Activated T-helper 1 cell treated with anti-CD3 and anti-CD28 coated beads, Interleukin-12 subunit alpha, Interleukin-12 subunit beta, Interleukin-2, Interleukin-4 antibody, amounts not matched to agents 30 ng/mL and 10 ng/mL and 1 ng/mL, durations not matched to agents 14 hours and 24 hours and 36 hours (primary cell): ENCODE measurements around the gene GPC1. TPM values are rescaled to one million over a fixed set of nuclear protein-coding genes. Genes with fewer than 3 reads are reported as not detected.

ENCODE experiments used
- DNase-seq: peaks from one replicate; pipeline ENCODE4 v3.0.0; 2021; ENCODE audit warnings: low spot score
- H3K27ac Mint-ChIP-seq: one replicate; pipeline ENCODE4 v1.8.0; 2021; ENCODE audit warnings: mild to moderate bottlenecking, mixed read lengths
- H3K27me3 Mint-ChIP-seq: one replicate; pipeline ENCODE4 v1.8.0; 2022; ENCODE audit warnings: mild to moderate bottlenecking, moderate library complexity, mixed read lengths; ENCODE audit not compliant: insufficient read depth
- H3K36me3 Mint-ChIP-seq: one replicate; pipeline ENCODE4 v1.8.0; 2021; ENCODE audit warnings: low read depth, mixed read lengths
- H3K4me1 Mint-ChIP-seq: one replicate; pipeline ENCODE4 v1.8.0; 2021; ENCODE audit warnings: low read depth, mixed read lengths
- H3K4me3 Mint-ChIP-seq: one replicate; pipeline ENCODE4 v1.8.0; 2021; ENCODE audit warnings: mild to moderate bottlenecking, moderate library complexity, mixed read lengths
- H3K9me3 Mint-ChIP-seq: one replicate; pipeline ENCODE4 v1.8.0; 2021; ENCODE audit warnings: mixed read lengths
- intact Hi-C: fragments of 100-400 bp; cut with micrococcal nuclease; formaldehyde crosslinking; loops from one replicate; pipeline ENCODE4 v1.15.1; 2024
- total RNA-seq: library from RNA; stranded (reverse); gene quantifications from 2 replicates; pipeline ENCODE4 v1.2.3, GENCODE V29; 2022

The GPC1 gene
- total RNA-seq, 1 donor from 2014 or later = 6.2 TPM

- H3K4me3 Mint-ChIP-seq = no peak overlapping the region
- H3K27ac Mint-ChIP-seq = no peak overlapping the region
- intact Hi-C loops = no loop called here
- peaks cover 19% of the 10 kb centered on the region for H3K27me3 Mint-ChIP-seq
- no peaks in the 10 kb centered on the region for H3K36me3 Mint-ChIP-seq
- no peaks in the 10 kb centered on the region for H3K4me1 Mint-ChIP-seq
- DNase-seq = no peak
- no peaks in the 10 kb centered on the region for H3K9me3 Mint-ChIP-seq
Observed at GRCh38 chr2:240448387-240449274, 13.2 kb downstream of the GPC1 start.

GRCh38 chr2:240449764-240450531, 14.5 kb downstream of the GPC1 start:
- Mint-ChIP-seq H3K4me3 (no peak overlapping the region), H3K27me3 (peaks cover 30% of the 10 kb centered on the region), H3K9me3 (no peaks in the 10 kb centered on the region), H3K27ac (no peak overlapping the region), H3K36me3 (no peaks in the 10 kb centered on the region), H3K4me1 (no peaks in the 10 kb centered on the region)
- intact Hi-C loops = no loop called here
- DNase-seq = no peak

- Mint-ChIP-seq H3K4me3 (no peak overlapping the region), H3K36me3 (no peaks in the 10 kb centered on the region), H3K9me3 (no peaks in the 10 kb centered on the region), H3K27me3 (peaks cover 33% of the 10 kb centered on the region), H3K27ac (no peak overlapping the region), H3K4me1 (no peaks in the 10 kb centered on the region)
- intact Hi-C loops = no loop called here
- no peak for DNase-seq
Observed at GRCh38 chr2:240450532-240451107, 15.2 kb downstream of the GPC1 start.

- no peaks in the 10 kb centered on the region for H3K36me3 Mint-ChIP-seq
- intact Hi-C loops = no loop called here
- no peak overlapping the region for H3K27ac Mint-ChIP-seq
- H3K9me3 Mint-ChIP-seq = no peaks in the 10 kb centered on the region
- peaks cover 33% of the 10 kb centered on the region for H3K27me3 Mint-ChIP-seq
- H3K4me1 Mint-ChIP-seq = no peaks in the 10 kb centered on the region
- H3K4me3 Mint-ChIP-seq = no peak overlapping the region
- no peak for DNase-seq
Observed at GRCh38 chr2:240451108-240451611, 15.7 kb downstream of the GPC1 start.

GRCh38 chr2:240451791-240452461, 16.5 kb downstream of the GPC1 start:
- peak overlapping the region; percentile 11 for H3K4me3 Mint-ChIP-seq
- no peaks in the 10 kb centered on the region for H3K4me1 Mint-ChIP-seq

GRCh38 chr2:240452462-240453256, 17.2 kb downstream of the GPC1 start:
- intact Hi-C loops = no loop called here
- Mint-ChIP-seq H3K27ac (no peak overlapping the region), H3K36me3 (no peaks in the 10 kb centered on the region), H3K4me1 (no peaks in the 10 kb centered on the region), H3K9me3 (no peaks in the 10 kb centered on the region), H3K4me3 (no peak overlapping the region), H3K27me3 (peaks cover 42% of the 10 kb centered on the region)
- DNase-seq = no peak

More at GRCh38 chr2:240451791-240452461, 16.5 kb downstream of the GPC1 start:
- Mint-ChIP-seq H3K27me3 (peaks cover 37% of the 10 kb centered on the region), H3K36me3 (no peaks in the 10 kb centered on the region), H3K9me3 (no peaks in the 10 kb centered on the region), H3K27ac (no peak overlapping the region)
- intact Hi-C loops = no loop called here
- DNase-seq = no peak

GRCh38 chr2:240453461-240454105, 18.1 kb downstream of the GPC1 start:
- DNase-seq = no peak
- Mint-ChIP-seq H3K9me3 (no peaks in the 10 kb centered on the region), H3K36me3 (no peaks in the 10 kb centered on the region), H3K27me3 (peaks cover 42% of the 10 kb centered on the region), H3K4me1 (no peaks in the 10 kb centered on the region), H3K4me3 (peak overlapping the region; percentile 19), H3K27ac (no peak overlapping the region)
- intact Hi-C loops = no loop called here

GRCh38 chr2:240454106-240454901, 18.8 kb downstream of the GPC1 start:
- Mint-ChIP-seq H3K27ac (no peak overlapping the region), H3K27me3 (peaks cover 42% of the 10 kb centered on the region), H3K4me3 (peak overlapping the region; percentile 19), H3K36me3 (no peaks in the 10 kb centered on the region), H3K9me3 (no peaks in the 10 kb centered on the region), H3K4me1 (no peaks in the 10 kb centered on the region)
- no peak for DNase-seq
- intact Hi-C loops = no loop called here

- Mint-ChIP-seq H3K36me3 (no peaks in the 10 kb centered on the region), H3K4me1 (no peaks in the 10 kb centered on the region), H3K9me3 (no peaks in the 10 kb centered on the region), H3K4me3 (no peak overlapping the region), H3K27me3 (peaks cover 41% of the 10 kb centered on the region), H3K27ac (no peak overlapping the region)
- DNase-seq = no peak
- intact Hi-C loops = no loop called here
Observed at GRCh38 chr2:240455272-240455646, 19.8 kb downstream of the GPC1 start.

- no peak overlapping the region for H3K27ac Mint-ChIP-seq
- DNase-seq = no peak
- intact Hi-C loops = no loop called here
- H3K4me3 Mint-ChIP-seq = no peak overlapping the region
- no peaks in the 10 kb centered on the region for H3K9me3 Mint-ChIP-seq
- no peaks in the 10 kb centered on the region for H3K36me3 Mint-ChIP-seq
- H3K27me3 Mint-ChIP-seq = peaks cover 35% of the 10 kb centered on the region
- no peaks in the 10 kb centered on the region for H3K4me1 Mint-ChIP-seq
Observed at GRCh38 chr2:240455647-240456446, 20.4 kb downstream of the GPC1 start.
